BE2C (cell line): ENCODE data around the gene HCK.

Source experiments
- DNase-seq: peaks from one replicate; pipeline ENCODE4 v3.0.0-alpha.2; 2020
- H3K27me3 ChIP-seq: fragments of 250-450 bp; sonication (Bioruptor Pico); 2 replicates; pipeline ENCODE4 v1.5.1; 2020; ENCODE audit warnings: mild to moderate bottlenecking
- H3K36me3 ChIP-seq: fragments of 250-450 bp; sonication (Bioruptor Pico); 2 replicates; pipeline ENCODE4 v1.5.1; 2020; ENCODE audit warnings: mild to moderate bottlenecking
- H3K4me1 ChIP-seq: fragments of 250-450 bp; sonication (Bioruptor Pico); 2 replicates; pipeline ENCODE4 v1.5.1; 2020
- H3K4me3 ChIP-seq: 2 replicates; pipeline ENCODE4 v1.5.1; 2011; ENCODE audit warnings: low read depth, low read length
- H3K9me3 ChIP-seq: fragments of 250-450 bp; sonication (Bioruptor Pico); 2 replicates; pipeline ENCODE4 v1.5.1; 2020
- TF ChIP-seq, protein P1 (sequence below): IDR thresholded peaks from 2 replicates; pipeline ENCODE4 v1.5.1; 2012; ENCODE audit warnings: mild to moderate bottlenecking, low read depth, low read length

HCK gene

DNA sequence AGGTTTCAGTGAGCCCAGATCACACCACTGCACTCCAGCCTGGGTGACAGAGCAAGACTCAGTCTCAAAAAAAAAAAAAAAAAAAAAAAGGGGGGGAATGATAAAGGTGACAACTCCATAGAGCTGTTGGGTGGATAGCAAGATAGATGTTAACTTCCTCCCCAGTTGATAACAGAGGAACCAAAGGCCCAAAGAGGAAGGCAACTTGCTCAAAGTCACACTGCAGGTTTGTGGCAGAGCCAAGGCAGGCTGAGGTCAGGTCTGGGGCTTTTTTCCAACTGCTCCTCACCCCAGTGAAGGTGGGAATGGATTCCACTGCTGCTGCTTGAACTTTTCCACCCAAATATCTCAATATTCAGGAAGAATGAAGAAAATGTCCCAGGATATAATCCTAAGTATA, 26.7 kb downstream of the HCK start:
- no peaks in the 10 kb centered on the region for H3K36me3 ChIP-seq
- H3K9me3 ChIP-seq = no peaks in the 10 kb centered on the region
- TF ChIP-seq, protein P1, sequence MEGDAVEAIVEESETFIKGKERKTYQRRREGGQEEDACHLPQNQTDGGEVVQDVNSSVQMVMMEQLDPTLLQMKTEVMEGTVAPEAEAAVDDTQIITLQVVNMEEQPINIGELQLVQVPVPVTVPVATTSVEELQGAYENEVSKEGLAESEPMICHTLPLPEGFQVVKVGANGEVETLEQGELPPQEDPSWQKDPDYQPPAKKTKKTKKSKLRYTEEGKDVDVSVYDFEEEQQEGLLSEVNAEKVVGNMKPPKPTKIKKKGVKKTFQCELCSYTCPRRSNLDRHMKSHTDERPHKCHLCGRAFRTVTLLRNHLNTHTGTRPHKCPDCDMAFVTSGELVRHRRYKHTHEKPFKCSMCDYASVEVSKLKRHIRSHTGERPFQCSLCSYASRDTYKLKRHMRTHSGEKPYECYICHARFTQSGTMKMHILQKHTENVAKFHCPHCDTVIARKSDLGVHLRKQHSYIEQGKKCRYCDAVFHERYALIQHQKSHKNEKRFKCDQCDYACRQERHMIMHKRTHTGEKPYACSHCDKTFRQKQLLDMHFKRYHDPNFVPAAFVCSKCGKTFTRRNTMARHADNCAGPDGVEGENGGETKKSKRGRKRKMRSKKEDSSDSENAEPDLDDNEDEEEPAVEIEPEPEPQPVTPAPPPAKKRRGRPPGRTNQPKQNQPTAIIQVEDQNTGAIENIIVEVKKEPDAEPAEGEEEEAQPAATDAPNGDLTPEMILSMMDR = no peak
- no peak for DNase-seq
- H3K4me1 ChIP-seq = no peaks in the 10 kb centered on the region
- H3K27me3 ChIP-seq = peaks cover 16% of the 10 kb centered on the region
- no peak overlapping the region for H3K4me3 ChIP-seq

DNA sequence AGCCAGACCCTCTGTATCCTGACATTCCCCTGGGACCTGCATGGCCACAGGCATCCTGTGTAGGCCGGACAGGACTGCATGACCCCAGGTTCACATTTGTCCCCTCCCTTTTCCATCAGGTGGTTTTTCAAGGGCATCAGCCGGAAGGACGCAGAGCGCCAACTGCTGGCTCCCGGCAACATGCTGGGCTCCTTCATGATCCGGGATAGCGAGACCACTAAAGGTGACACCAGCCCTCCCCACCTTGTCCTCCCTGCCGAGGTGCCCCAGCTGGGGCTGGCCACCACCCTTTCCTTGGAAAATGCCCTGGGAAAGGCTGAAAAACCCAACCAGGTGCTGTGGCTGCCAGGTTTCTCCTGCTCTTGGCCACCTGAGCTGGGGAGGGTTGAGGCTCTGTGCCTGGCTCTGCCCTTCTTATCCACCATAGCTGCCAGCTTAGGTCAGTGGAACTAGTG, 27.6 kb downstream of the HCK start:
- Histone ChIP-seq H3K27me3 (peaks cover 18% of the 10 kb centered on the region), H3K4me3 (no peak overlapping the region), H3K4me1 (no peaks in the 10 kb centered on the region), H3K9me3 (no peaks in the 10 kb centered on the region), H3K36me3 (no peaks in the 10 kb centered on the region)
- no peak for DNase-seq
- TF ChIP-seq, protein P1 = no peak

DNA sequence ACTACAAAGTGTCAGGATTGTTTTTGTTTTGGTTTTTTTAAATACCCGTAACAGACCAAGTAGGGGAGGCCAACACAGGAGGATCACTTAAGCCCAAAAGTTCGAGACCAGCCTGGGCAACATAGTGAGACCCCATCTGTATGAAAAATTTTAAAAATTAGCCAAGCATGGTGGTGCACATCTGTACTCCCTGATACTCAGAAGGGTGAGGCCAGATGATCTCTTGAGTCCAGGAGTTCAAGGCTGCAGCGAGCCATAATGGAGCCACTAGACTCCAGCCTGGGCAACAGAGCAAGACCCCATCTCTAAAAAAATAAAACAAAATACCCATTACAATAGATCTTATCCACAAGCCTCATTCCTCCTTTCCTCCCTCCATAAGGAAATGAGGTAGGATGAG, 28.7 kb downstream of the HCK start:
- H3K36me3 ChIP-seq = no peaks in the 10 kb centered on the region
- TF ChIP-seq, protein P1 = no peak
- H3K4me3 ChIP-seq = no peak overlapping the region
- no peaks in the 10 kb centered on the region for H3K4me1 ChIP-seq
- no peaks in the 10 kb centered on the region for H3K9me3 ChIP-seq
- DNase-seq = no peak
- peaks cover 18% of the 10 kb centered on the region for H3K27me3 ChIP-seq

DNA sequence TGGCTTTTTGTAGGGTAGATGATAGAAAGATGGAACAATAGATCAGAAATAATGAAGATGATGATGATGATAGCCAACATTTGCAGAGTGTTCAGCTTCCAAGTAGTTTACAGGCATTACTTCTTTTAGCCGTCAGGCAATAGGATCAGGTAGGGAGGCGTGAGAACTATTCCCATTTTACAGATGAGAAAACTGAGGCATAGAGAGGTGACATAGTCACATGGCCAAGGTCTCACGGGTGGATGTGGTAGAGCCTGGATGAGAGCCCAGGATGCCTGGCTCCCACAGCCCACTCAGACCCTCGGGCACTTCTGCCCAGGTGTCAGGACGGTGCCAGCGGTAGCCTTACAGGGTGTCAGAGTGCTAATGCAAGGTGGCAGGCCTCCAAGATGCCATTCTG, 31.4 kb downstream of the HCK start:
- no peak for DNase-seq
- Histone ChIP-seq H3K4me3 (no peak overlapping the region), H3K27me3 (peaks cover 13% of the 10 kb centered on the region), H3K36me3 (no peaks in the 10 kb centered on the region), H3K4me1 (no peaks in the 10 kb centered on the region), H3K9me3 (no peaks in the 10 kb centered on the region)
- TF ChIP-seq, protein P1 = no peak

DNA sequence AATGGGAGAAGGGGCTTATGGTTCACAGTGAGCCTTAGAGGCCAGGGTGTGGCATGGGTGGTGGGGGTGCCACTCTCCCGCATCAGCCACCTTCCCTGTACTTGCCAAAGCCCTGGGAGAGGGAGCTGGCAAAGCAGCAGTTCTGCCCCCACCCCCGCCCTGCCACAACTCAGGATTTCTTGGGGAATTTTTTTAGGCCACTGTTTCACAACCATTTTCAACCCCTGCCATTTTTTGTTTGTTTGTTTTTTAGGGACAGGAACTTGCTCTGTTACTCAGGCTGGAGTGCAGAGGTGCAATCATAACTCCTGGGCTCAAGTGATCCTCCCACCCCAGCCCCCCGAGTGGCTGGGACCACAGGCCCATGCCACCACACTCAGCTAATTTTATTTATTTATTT, 35.0 kb downstream of the HCK start:
- H3K9me3 ChIP-seq = no peaks in the 10 kb centered on the region
- H3K4me1 ChIP-seq = no peaks in the 10 kb centered on the region
- no peak for DNase-seq
- peaks cover 13% of the 10 kb centered on the region for H3K27me3 ChIP-seq
- H3K36me3 ChIP-seq = no peaks in the 10 kb centered on the region
- TF ChIP-seq, protein P1 = no peak
- no peak overlapping the region for H3K4me3 ChIP-seq

DNA sequence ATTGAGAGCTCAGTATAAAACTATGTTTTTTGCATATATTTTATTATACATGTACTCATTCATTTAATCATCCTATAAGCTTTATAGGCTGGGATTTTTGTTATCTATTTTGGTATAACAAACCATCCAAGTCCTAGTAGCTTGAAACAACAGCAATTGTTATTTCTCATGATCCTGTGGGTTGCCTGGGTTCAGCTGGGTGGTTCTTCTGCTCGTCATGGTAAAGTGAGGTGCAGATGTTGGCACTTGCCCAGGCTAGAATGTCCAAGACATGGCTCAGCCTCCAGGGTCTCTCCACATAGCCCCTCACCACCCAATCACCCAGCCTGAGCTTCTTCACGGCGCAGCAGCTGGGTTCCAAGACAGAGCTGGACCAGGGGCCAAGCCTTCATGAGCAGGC, 36.7 kb downstream of the HCK start:
- Histone ChIP-seq H3K27me3 (peaks cover 2% of the 10 kb centered on the region), H3K36me3 (no peaks in the 10 kb centered on the region)

More for the DNA sequence above, 36.7 kb downstream of the HCK start:
- H3K4me3 ChIP-seq = no peak overlapping the region
- no peaks in the 10 kb centered on the region for H3K4me1 ChIP-seq
- DNase-seq = no peak
- TF ChIP-seq, protein P1 = no peak
- no peaks in the 10 kb centered on the region for H3K9me3 ChIP-seq
